ENCODE measurements around the gene NELFE.
"Not testable (repeated sequence)": the region's sequence is repeated elsewhere in the genome, so short reads cannot be mapped to it uniquely, and the experiment has no call there.

The NELFE gene

DNA sequence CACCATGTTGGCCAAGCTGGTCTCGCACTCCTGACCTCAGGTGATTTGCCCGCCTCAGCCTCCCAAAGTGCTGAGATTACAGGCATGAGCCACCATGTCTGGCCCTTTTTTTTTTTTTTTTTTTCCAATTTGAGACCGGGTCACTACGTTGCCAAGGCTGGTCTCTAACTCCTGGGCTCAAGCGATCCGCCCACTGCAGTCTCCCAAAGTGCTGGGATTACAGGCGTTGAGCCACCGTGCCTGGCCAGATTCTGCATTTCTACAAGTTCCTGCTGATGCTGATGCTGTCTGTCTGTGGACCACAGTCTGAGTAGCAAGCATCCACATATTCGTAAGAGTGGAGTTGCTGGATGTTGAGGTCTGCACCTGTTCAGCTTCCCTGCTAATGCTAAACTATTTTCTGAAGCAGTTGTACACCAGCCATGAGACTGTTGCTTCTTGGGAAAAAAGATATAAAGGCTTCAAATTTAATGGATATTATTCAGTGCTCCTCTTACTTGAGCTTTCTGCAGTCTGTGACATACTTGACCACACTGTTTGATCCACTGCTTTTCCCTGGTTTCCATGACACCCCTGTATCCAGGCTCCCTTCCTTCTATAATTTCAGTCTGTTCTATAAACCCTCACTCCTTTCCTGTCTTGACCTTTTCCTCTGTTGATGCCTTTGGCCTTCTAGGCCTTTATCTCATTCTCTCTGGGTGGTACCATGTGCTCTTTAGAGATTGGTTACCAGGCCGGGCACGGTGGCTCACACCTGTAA lies 46.8 kb downstream of the NELFE start:
- DNase-seq = no peak

DNA sequence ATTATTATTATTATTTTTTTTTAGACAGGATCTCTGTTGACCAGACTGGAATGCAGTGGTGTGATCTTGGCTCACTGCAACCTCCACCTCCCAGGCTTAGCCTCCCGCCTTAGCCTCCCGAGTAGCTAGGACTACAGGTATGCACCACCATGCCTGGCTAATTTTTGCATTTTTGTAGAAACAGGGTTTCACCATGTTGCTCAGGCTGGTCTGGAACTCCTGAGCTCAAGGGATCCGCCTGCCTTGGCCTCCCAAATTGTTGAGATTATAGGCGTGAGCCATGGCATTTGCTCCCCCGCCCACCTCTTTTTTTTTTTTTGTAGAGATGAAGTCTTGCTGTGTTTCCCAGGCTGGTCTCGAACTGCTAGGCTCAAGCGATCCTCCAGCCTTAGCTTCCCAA lies 49.5 kb downstream of the NELFE start:
- not testable (repeated sequence) for DNase-seq

DNA sequence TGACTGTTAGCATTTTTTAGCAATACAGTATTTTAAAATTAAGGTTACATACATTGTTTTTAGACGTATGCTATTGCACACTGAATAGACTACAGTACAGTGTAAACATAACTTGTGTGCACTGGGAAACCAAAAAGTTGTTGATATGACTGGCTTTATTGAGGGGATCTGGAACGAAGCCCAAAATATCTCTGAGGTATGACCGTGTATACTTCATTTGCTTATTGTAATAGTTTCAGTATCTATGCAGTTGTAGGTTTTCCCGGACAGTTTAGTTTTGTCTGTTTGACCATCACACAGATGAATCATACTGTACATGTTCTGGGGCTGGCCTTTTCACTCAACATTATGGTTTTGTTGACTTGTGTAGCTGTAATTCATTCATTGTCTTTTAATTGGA lies 50.0 kb downstream of the NELFE start:
- no peak for DNase-seq

DNA sequence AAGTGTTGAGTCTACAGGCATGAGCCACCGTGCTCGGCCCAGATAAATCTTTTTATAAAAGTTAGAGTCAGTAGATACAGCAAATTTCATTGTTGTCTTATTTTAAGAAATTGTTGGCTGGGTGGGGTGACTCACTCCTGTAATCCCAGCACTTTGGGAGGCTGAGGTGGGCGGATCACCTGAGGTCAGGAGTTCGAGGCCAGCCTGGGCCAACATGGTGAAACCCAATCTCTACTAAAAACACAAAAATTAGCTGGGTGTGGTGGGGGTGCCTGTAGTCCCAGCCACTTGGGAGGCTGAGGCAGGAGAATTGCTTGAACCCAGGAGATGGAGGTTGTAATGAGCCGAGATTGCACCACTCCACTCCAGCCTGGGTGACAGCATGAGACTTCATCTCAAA lies 50.5 kb downstream of the NELFE start:
- DNase-seq = not testable (repeated sequence)

DNA sequence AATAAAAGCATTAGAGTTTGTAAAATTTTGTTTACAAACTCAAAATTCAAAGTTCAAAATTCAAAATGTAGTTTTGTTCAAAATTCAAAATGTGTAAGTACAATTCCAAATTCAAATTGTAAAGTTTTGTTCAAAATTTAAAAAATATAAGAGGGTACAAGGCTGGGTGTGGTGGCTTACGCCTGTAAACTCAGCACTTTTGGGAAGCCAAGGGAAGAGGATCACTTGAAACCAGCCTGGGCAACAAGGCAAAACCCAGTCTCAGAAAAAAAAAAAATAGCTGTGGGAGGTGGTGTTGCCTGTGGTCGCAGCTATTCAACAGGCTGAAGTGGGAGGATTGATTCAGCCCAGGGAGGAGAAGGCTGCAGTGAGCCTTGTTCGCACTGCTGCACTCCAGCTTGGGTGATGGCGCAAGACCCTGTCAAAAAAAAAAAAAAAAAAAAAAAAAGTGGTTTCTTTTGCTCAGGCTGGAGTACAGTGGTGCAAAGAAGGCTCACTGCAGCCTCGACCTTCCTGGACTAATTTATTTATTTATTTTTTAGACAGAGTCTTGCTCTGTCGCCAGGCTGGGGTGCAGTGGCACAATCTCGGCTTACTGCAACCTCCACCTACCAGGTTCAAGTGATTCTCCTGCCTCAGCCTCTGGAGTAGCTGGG lies 51.5 kb downstream of the NELFE start:
- DNase-seq = no peak

DNA sequence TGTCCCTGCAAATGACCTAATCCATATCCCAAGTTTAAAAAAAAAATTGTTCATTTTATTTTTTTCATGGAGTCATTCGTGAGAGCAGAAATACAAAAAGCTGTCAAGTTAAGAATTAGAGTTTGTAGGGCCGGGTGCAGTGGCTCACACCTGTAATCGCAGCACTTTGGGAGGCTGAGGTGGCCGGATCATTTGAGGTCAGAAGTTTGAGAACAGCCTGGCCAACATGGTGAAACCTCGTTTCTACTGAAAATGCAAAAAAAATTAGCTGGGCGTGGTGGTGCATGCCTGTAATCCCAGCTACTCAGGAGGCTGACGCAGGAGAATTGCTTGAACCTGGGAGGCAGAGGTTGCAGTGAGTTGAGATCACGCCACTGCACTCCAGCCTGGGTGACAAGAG lies 52.0 kb downstream of the NELFE start:
- not testable (repeated sequence) for DNase-seq

DNA sequence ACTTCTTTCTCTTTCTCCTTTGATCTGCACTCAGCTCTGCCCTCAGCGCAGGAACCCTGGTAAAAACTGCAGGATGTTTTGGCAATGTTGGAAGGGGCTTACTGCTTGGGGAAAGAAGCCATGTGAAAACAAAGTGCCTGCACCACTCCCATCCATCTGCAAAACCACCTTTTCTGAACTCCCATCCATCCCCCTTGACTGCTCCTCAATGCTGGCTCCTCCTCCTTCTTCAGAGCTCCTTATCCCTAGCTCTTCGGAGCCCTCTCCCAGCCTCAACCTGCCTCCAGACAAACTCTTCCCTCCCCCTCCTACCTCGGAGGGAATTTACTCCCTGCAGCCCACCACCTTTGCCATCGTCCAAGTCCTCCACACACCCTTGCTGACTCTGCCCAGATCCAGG lies 52.6 kb downstream of the NELFE start:
- no peak for DNase-seq

DNA sequence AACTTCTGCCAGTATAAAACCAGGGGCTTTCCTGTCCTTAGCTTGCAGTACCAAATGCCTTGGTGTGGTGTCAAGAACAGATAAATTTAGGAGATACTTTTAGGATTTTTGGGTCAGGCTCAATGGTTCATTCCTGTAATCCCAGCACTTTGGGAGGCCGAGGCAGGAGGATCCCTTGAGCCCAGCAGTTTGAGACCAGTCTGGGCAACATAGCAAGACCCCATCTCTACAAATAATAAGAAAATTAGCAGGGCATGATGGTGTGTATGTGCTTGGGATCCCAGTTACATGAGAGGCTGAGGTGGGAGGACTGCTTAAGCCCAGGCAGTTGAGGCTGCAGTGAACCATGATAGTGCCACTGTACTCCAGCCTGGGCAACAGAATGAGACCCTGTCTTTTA lies 53.7 kb downstream of the NELFE start:
- DNase-seq = no peak

DNA sequence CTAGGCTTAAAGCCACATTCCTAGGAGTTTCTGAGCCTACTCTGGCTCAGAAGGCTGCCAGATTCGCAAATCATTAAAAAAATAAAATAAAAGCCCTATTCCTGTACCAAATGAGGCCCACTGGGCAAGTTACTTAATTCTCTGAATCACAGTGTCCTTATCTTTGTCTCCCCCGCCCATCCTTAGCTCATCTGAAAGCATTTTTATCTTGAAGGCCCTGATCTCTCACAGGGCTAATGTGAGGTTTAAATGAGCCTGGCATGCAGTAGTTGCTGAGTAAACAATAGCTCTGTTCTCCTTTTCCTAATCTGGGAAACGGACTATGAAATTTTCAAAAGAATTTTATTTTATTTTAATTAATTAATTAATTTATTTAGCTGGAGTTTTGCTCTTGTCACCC lies 54.8 kb downstream of the NELFE start:
- no peak for DNase-seq
